Osteocyte (in vitro differentiated cells): ENCODE results near the gene XYLT1. TPM values are rescaled to one million over a fixed set of nuclear protein-coding genes. Genes with fewer than 3 reads are reported as not detected.

Experiments
- DNase-seq: peaks from one replicate; pipeline ENCODE4 v3.0.0; 2021; ENCODE audit warnings: mixed read lengths; ENCODE audit not compliant: unreplicated experiment; ENCODE audit errors: extremely low spot score
- H3K27ac Mint-ChIP-seq: one replicate; pipeline ENCODE4 v1.8.0; 2021; ENCODE audit warnings: mild to moderate bottlenecking, mixed read lengths; ENCODE audit not compliant: unreplicated experiment
- H3K27me3 Mint-ChIP-seq: one replicate; pipeline ENCODE4 v1.8.0; 2021; ENCODE audit warnings: mixed read lengths; ENCODE audit not compliant: unreplicated experiment
- H3K36me3 Mint-ChIP-seq: one replicate; pipeline ENCODE4 v1.8.0; 2021; ENCODE audit warnings: mixed read lengths; ENCODE audit not compliant: unreplicated experiment
- H3K4me1 Mint-ChIP-seq: one replicate; pipeline ENCODE4 v1.8.0; 2021; ENCODE audit warnings: mixed read lengths; ENCODE audit not compliant: unreplicated experiment
- H3K4me3 Mint-ChIP-seq: one replicate; pipeline ENCODE4 v1.8.0; 2021; ENCODE audit warnings: mild to moderate bottlenecking, moderate library complexity, mixed read lengths; ENCODE audit not compliant: unreplicated experiment
- H3K9me3 Mint-ChIP-seq: one replicate; pipeline ENCODE4 v1.8.0; 2021; ENCODE audit warnings: mixed read lengths; ENCODE audit not compliant: unreplicated experiment
- CTCF ChIP-seq: fragments of 200-600 bp; sonication (generic); IDR thresholded peaks from 2 replicates; pipeline ENCODE4 v1.5.0; 2021; ENCODE audit warnings: antibody characterized with exemption, mild to moderate bottlenecking, moderate library complexity
- total RNA-seq: library from RNA; stranded (reverse); gene quantifications from 2 replicates; pipeline ENCODE4 v1.2.1, GENCODE V29; 2021

XYLT1 gene
- total RNA-seq, 1 donor from 2014 or later: 11.1 TPM

- no peak for DNase-seq
- no peak for TF ChIP-seq CTCF
- no peaks in the 10 kb centered on the region for H3K36me3 Mint-ChIP-seq
- no peaks in the 10 kb centered on the region for H3K27me3 Mint-ChIP-seq
- no peaks in the 10 kb centered on the region for H3K9me3 Mint-ChIP-seq
- H3K4me1 Mint-ChIP-seq: no peaks in the 10 kb centered on the region
- H3K27ac Mint-ChIP-seq: no peak overlapping the region
- no peak overlapping the region for H3K4me3 Mint-ChIP-seq
Observed at GRCh38 chr16:17323171-17323570, 147.6 kb downstream of the XYLT1 start.

GRCh38 chr16:17321824-17322223, 148.9 kb downstream of the XYLT1 start:
- Mint-ChIP-seq H3K27ac (no peak overlapping the region), H3K4me3 (no peak overlapping the region), H3K9me3 (no peaks in the 10 kb centered on the region), H3K36me3 (no peaks in the 10 kb centered on the region), H3K27me3 (no peaks in the 10 kb centered on the region), H3K4me1 (no peaks in the 10 kb centered on the region)
- DNase-seq: no peak
- TF ChIP-seq CTCF: no peak

GRCh38 chr16:17320009-17320408, 150.8 kb downstream of the XYLT1 start:
- H3K27me3 Mint-ChIP-seq: no peaks in the 10 kb centered on the region
- H3K9me3 Mint-ChIP-seq: no peaks in the 10 kb centered on the region
- no peak overlapping the region for H3K4me3 Mint-ChIP-seq
- H3K27ac Mint-ChIP-seq: no peak overlapping the region
- H3K4me1 Mint-ChIP-seq: no peaks in the 10 kb centered on the region
- no peak for DNase-seq
- TF ChIP-seq CTCF: no peak
- H3K36me3 Mint-ChIP-seq: no peaks in the 10 kb centered on the region

GRCh38 chr16:17318238-17318637, 152.5 kb downstream of the XYLT1 start:
- Mint-ChIP-seq H3K36me3 (no peaks in the 10 kb centered on the region), H3K27me3 (no peaks in the 10 kb centered on the region), H3K4me3 (no peak overlapping the region), H3K9me3 (no peaks in the 10 kb centered on the region), H3K27ac (no peak overlapping the region), H3K4me1 (no peaks in the 10 kb centered on the region)
- no peak for TF ChIP-seq CTCF
- DNase-seq: no peak

GRCh38 chr16:17316005-17316404, 154.8 kb downstream of the XYLT1 start:
- H3K36me3 Mint-ChIP-seq: no peaks in the 10 kb centered on the region
- H3K9me3 Mint-ChIP-seq: no peaks in the 10 kb centered on the region
- DNase-seq: no peak
- H3K27me3 Mint-ChIP-seq: no peaks in the 10 kb centered on the region
- TF ChIP-seq CTCF: no peak
- H3K4me3 Mint-ChIP-seq: no peak overlapping the region
- no peak overlapping the region for H3K27ac Mint-ChIP-seq
- H3K4me1 Mint-ChIP-seq: no peaks in the 10 kb centered on the region
